Right atrium auricular region (tissue), 2 donors: ENCODE data around the gene FOXP1. TPM values are rescaled to one million over a fixed set of nuclear protein-coding genes. Genes with fewer than 3 reads are reported as not detected.

Source experiments
- DNase-seq: peaks from one replicate; pipeline ENCODE4 v3.0.0-alpha.2; 2019; ENCODE audit warnings: low spot score
- H3K27ac ChIP-seq, 2 donors: fragments of 200-600 bp; sonication (generic); 1 replicate in 1 of 2; 2 replicates in 1 of 2; pipeline ENCODE4 v1.5.1; 2016 to 2019
- H3K27me3 ChIP-seq, 2 donors: fragments of 200-600 bp; sonication (generic); one replicate each; pipeline versions ENCODE4 v1.5.1 to v1.6.0; 2017 to 2019
- H3K36me3 ChIP-seq: fragments of 200-600 bp; sonication (generic); one replicate; pipeline ENCODE4 v1.5.1; 2016
- H3K4me1 ChIP-seq, 2 donors: fragments of 200-600 bp; sonication (generic); one replicate each; pipeline versions ENCODE4 v1.5.1 to v1.6.0; 2017 to 2019
- H3K4me3 ChIP-seq, 2 donors: fragments of 200-600 bp; sonication (generic); 1 replicate in 1 of 2; 2 replicates in 1 of 2; pipeline ENCODE4 v1.5.1; 2017 to 2019; ENCODE audit warnings: mild to moderate bottlenecking in 1 of 2, moderate library complexity in 1 of 2
- H3K9me3 ChIP-seq, 2 donors: fragments of 200-600 bp; sonication (generic); one replicate each; pipeline ENCODE4 v1.5.1; 2019
- total RNA-seq, 2 donors: library from RNA; depleted of rRNA; stranded (reverse); fragments of >200 nt; gene quantifications; one replicate each; pipeline ENCODE4 v1.1.0, GENCODE V29; 2016
- TF ChIP-seq, protein P1 (sequence below), 2 donors: fragments of 200-600 bp; sonication (generic); IDR thresholded peaks; one replicate each; pipeline ENCODE4 v1.5.1; 2019; ENCODE audit warnings: antibody characterized with exemption in 2 of 2

Gene FOXP1
- total RNA-seq, 2 donors from 2014 or later: 39.2 to 59.0 TPM

DNA sequence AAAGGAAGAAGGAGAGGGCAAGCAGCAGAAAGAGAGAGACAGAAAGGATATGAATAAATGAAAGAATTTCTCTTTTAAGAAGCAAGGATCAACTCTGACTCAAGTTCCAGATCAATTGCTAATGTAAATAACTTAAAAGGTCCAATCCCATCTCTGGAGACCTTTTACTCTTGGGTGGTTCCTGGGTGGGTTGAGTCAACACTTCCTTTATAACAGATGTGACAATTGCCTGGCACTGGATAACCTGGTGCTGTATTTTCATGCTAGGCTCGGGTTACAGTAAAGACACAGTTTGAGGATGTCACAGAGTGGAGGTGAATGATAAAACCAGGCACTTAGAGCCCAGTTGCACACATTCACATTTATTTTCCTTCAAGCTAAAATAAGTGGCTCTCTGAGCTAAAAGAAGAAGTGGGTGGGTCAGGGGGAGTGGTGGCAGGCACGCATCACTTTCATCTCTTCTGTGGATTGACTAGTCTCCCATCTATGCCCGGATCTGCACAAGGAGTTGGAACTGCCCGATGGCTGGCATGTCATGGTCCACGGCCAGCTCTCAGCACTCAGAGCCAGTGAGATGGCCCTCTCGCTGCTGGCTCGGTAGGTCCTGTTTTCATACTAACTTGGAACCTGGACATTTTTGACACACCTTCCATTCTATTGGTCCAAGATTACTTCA, 465.8 kb downstream of the FOXP1 start:
- Histone ChIP-seq H3K4me3 (no peak overlapping the region), H3K27ac (peak overlapping the region in 1 of 2 donors; percentile 37), H3K9me3 (no peaks in the 10 kb centered on the region), H3K36me3 (no peaks in the 10 kb centered on the region), H3K4me1 (peaks cover 0 to 42% of the 10 kb centered on the region in 2 donors), H3K27me3 (no peaks in the 10 kb centered on the region)
- TF ChIP-seq, protein P1, sequence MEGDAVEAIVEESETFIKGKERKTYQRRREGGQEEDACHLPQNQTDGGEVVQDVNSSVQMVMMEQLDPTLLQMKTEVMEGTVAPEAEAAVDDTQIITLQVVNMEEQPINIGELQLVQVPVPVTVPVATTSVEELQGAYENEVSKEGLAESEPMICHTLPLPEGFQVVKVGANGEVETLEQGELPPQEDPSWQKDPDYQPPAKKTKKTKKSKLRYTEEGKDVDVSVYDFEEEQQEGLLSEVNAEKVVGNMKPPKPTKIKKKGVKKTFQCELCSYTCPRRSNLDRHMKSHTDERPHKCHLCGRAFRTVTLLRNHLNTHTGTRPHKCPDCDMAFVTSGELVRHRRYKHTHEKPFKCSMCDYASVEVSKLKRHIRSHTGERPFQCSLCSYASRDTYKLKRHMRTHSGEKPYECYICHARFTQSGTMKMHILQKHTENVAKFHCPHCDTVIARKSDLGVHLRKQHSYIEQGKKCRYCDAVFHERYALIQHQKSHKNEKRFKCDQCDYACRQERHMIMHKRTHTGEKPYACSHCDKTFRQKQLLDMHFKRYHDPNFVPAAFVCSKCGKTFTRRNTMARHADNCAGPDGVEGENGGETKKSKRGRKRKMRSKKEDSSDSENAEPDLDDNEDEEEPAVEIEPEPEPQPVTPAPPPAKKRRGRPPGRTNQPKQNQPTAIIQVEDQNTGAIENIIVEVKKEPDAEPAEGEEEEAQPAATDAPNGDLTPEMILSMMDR (IDR thresholded peaks at IDR 0.05): no peak
- no peak for DNase-seq

- TF ChIP-seq, protein P1 (IDR thresholded peaks at IDR 0.05): no peak
- Histone ChIP-seq H3K4me3 (no peak overlapping the region), H3K27me3 (no peaks in the 10 kb centered on the region), H3K27ac (no peak overlapping the region), H3K9me3 (no peaks in the 10 kb centered on the region), H3K36me3 (peaks cover 10% of the 10 kb centered on the region), H3K4me1 (peaks cover 0 to 56% of the 10 kb centered on the region in 2 donors)
- no peak for DNase-seq
Observed at GRCh38 chr3:71114610-71115009, 468.9 kb downstream of the FOXP1 start.

DNA sequence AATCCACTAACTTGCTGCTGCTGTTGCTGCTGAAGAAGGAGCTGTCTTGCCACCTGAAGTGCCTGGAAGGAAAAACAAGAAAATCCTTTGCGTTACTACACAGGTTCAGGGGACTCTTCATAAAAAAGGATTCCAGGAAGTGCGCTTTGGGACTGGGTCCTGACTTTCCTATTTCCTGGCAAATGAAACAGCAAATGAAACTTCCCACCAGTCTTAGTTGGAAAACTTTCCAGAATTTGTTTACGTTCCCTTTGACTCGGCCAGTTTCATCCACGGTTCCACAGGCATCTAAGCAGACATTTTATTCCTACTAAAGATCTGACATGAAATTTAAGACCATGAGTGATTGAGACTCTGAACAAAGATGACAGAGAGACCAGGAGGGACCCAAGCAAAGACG, 471.0 kb downstream of the FOXP1 start:
- H3K4me1 ChIP-seq: peaks cover 0 to 58% of the 10 kb centered on the region in 2 donors
- DNase-seq: no peak
- H3K27ac ChIP-seq: peak overlapping the region; percentile 7 to 34
- no peaks in the 10 kb centered on the region for H3K9me3 ChIP-seq
- TF ChIP-seq, protein P1 (IDR thresholded peaks at IDR 0.05): no peak
- no peak overlapping the region for H3K4me3 ChIP-seq
- H3K36me3 ChIP-seq: peaks cover 10% of the 10 kb centered on the region
- no peaks in the 10 kb centered on the region for H3K27me3 ChIP-seq

GRCh38 chr3:71111784-71112440, 471.6 kb downstream of the FOXP1 start:
- DNase-seq: no peak
- Histone ChIP-seq H3K27me3 (no peaks in the 10 kb centered on the region), H3K27ac (peak overlapping the region in 1 of 2 donors; percentile 7), H3K4me3 (no peak overlapping the region), H3K9me3 (no peaks in the 10 kb centered on the region), H3K4me1 (peaks cover 0 to 58% of the 10 kb centered on the region in 2 donors), H3K36me3 (peaks cover 10% of the 10 kb centered on the region)
- TF ChIP-seq, protein P1 (IDR thresholded peaks at IDR 0.05): no peak

- Histone ChIP-seq H3K4me3 (no peak overlapping the region), H3K36me3 (peaks cover 10% of the 10 kb centered on the region), H3K27ac (no peak overlapping the region), H3K4me1 (peaks cover 0 to 59% of the 10 kb centered on the region in 2 donors), H3K27me3 (no peaks in the 10 kb centered on the region), H3K9me3 (no peaks in the 10 kb centered on the region)
- DNase-seq: no peak
- TF ChIP-seq, protein P1 (IDR thresholded peaks at IDR 0.05): no peak
Observed at GRCh38 chr3:71110385-71111222, 472.9 kb downstream of the FOXP1 start.
